GM21723 (cell line): Measurements from ENCODE around the gene TOM1L1.
"Not testable (repeated sequence)": the region's sequence is repeated elsewhere in the genome, so short reads cannot be mapped to it uniquely, and the experiment has no call there.

Experiments used
- ATAC-seq: cut with Tn5 transposase; IDR thresholded peaks from one replicate; pipeline ENCODE4 v1.9.1; 2021; ENCODE audit warnings: mild to moderate bottlenecking, moderate library complexity; ENCODE audit not compliant: unreplicated experiment

TOM1L1 gene, protein sequence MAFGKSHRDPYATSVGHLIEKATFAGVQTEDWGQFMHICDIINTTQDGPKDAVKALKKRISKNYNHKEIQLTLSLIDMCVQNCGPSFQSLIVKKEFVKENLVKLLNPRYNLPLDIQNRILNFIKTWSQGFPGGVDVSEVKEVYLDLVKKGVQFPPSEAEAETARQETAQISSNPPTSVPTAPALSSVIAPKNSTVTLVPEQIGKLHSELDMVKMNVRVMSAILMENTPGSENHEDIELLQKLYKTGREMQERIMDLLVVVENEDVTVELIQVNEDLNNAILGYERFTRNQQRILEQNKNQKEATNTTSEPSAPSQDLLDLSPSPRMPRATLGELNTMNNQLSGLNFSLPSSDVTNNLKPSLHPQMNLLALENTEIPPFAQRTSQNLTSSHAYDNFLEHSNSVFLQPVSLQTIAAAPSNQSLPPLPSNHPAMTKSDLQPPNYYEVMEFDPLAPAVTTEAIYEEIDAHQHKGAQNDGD

GRCh38 chr17:54900457-54901229 lies at the start of gene TOM1L1:
Gene TOM1L1, plus strand, starts transcription at chr17:54900852. Its CDS starts 14 bp downstream, at chr17:54900866.
- ATAC-seq, result peak; percentile 89

- no peak for ATAC-seq
Observed at GRCh38 chr17:54859187-54859586, 41.5 kb upstream of the TOM1L1 start.

GRCh38 chr17:54860617-54861470 lies 39.8 kb upstream of the TOM1L1 start:
- ATAC-seq, result no peak

DNA sequence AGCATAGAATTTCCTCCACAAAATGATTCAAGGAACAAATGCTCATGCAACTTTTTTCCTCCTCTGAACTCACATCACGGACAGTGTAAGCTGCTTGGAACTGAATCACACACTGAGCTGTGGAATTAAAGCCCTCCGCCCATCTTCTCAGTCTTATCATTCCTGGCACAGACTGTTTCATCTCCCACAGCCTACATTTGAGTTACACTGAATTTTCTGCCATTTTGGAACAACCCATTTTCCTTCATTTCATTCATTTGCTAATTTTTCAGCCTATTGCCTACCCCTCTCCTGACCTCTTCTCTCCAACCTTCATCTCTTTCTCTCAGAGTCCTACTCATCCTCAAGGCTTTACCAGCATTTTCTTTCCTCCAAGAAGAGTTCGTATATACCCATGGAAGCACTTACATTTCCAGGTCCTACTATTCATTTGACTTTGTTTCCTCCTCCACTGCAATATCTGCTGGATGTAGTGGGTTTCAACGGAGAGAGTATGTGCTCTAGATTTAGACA lies 39.1 kb upstream of the TOM1L1 start:
- no peak for ATAC-seq

GRCh38 chr17:54863176-54863575 lies 37.5 kb upstream of the TOM1L1 start:
- ATAC-seq, result no peak

DNA sequence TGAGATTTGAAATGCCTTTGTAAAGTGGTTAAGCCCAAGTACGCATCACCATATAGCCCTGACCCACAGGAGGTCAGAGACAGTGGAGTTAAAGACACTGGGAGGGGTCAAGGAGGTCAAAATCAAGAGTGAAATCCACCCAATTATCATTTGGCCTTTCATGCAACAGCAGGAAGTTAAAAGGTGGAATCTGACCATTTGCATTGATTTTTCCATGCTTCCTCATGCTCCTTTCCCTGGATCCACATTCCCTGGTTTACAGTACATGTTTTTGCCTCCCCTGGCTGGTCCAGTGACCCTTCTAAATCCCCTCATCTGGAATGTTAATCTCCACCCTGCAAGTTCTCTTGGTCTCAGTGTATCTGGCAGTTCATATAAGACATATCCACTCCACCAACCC lies 36.6 kb upstream of the TOM1L1 start:
- no peak for ATAC-seq

- no peak for ATAC-seq
Observed at GRCh38 chr17:54864636-54865356, 35.9 kb upstream of the TOM1L1 start.

DNA sequence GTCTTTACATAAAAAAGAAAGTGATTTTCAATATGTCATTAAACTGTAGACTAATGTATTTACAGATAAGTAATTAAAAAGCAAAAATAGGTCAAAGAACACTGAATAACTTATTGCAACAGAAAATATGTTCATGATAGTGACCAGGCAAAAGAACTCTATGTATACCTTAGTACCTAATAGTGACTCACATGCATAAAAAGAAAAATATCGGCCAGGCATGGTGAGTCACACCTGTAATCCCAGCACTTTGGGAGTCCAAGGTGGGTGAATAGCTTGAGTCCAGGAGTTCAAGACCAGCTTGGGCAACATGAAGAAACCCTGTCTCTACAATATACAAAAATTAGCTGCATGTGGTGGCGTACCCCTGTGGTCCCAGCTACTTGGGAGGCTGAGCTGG lies 33.0 kb upstream of the TOM1L1 start:
- no peak for ATAC-seq

DNA sequence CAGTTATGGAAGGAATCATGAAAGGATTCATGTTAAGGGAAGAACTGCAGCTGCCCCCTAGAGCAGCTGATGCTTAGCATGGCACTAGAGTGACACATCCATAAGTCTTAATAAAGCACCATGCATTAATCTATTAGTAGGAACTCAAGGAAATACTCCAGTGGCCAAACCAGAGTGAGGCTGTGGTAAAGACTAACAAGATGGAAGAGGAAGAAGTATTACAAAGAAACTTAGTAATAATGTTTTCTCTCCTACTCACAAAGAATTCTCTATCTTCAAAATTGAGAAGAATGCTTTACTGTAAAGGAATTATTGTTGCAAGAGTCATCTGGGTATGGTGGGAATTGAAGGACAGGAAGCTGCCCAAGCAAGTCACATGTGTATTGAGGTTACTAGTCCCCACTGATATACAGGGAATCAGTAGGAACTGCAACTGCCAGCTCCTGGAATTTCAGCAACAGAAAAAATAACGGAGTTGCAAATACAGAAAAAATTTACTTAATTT lies 29.9 kb upstream of the TOM1L1 start:
- ATAC-seq, result no peak

DNA sequence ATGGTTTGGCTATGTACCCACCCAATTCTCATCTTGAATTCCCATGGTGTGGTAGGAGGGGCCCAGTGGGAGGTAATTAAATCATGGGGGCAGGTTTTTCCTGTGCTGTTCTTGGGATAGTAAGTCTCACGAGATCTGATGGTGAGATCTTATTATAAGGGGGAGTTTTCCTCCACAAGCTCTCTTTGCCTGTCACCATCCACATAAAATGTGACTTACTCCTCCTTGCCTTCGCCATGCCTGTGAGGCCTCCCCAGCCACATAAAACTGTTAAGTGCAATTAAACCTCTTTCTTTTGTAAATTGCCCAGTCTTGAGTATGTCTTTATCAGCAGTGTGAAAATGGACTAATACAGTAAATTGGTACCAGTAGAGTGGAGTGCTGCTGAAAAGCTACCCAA lies 24.7 kb upstream of the TOM1L1 start:
- ATAC-seq, result not testable (repeated sequence)

GRCh38 chr17:54876656-54877195 lies 23.9 kb upstream of the TOM1L1 start:
- ATAC-seq, result no peak

GRCh38 chr17:54881255-54881972 lies 19.2 kb upstream of the TOM1L1 start:
- no peak for ATAC-seq

GRCh38 chr17:54882371-54882770 lies 18.3 kb upstream of the TOM1L1 start:
- ATAC-seq, result no peak

- peak; percentile 91 for ATAC-seq
Observed at GRCh38 chr17:54882950-54883349, 17.7 kb upstream of the TOM1L1 start.

GRCh38 chr17:54883939-54884338 lies 16.7 kb upstream of the TOM1L1 start:
- no peak for ATAC-seq

DNA sequence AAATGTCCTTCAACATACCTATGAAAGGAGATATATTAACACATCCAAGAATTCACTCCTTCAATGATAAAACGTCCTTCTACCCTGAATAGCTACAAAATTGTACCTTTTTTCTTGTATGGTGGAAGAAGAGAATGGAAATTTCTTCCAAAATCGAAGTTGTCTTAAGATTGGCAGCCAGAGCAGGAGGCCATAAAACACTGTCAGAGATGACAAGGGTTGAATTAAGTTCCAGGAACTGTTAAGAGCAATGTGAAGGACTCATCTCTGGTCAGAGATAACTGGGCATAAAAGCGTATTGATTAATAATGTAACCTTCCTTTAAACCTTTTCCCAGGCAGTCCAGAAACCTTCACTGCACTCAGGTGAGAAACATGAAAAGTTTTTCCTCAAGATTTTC lies 12.9 kb upstream of the TOM1L1 start:
- ATAC-seq, result no peak

DNA sequence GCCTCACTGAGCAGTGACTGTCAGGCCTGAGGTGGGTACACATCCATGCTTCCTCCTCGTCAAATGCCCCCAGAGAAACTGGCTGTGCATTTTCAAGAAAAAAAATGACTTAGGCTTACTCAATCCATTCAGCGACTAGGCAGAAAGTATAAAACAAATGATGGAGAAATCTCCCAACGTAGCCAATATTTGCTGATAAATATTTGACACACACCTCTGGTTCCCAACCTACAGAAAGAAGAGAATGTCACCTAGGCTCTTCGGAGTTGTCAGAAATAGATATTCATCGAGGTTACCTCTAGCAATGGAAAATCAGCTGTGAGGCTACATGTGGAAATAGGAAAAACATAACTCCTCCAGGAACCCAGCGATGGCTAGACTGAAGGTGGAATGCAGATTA lies 12.4 kb upstream of the TOM1L1 start:
- no peak for ATAC-seq

GRCh38 chr17:54888981-54889380 lies 11.7 kb upstream of the TOM1L1 start:
- ATAC-seq, result no peak

- no peak for ATAC-seq
Observed at GRCh38 chr17:54891176-54891821, 9.4 kb upstream of the TOM1L1 start.
